ENCODE measurements around the gene BRSK1.
"Not testable (repeated sequence)": the region's sequence is repeated elsewhere in the genome, so short reads cannot be mapped to it uniquely, and the experiment has no call there.

Gene BRSK1

GRCh38 chr19:55320844-55321419 is 37.1 kb downstream of the BRSK1 start:
- H3K4me3 ChIP-seq (ENCODE audit: low read depth, low read length) = no peak overlapping the region
- TF ChIP-seq CTCF (IDR thresholded peaks at IDR 0.05; ENCODE audit: low read depth, low read length, missing control alignments) = no peak
- DNase-seq (ENCODE audit: low read depth) = no peak

GRCh38 chr19:55321466-55322137 is 37.8 kb downstream of the BRSK1 start:
- TF ChIP-seq CTCF (IDR thresholded peaks at IDR 0.05; ENCODE audit: low read depth, low read length, missing control alignments) = no peak
- no peak overlapping the region for H3K4me3 ChIP-seq (ENCODE audit: low read depth, low read length)
- DNase-seq (ENCODE audit: low read depth) = no peak

GRCh38 chr19:55322204-55322885 is 38.5 kb downstream of the BRSK1 start:
- no peak for DNase-seq (ENCODE audit: low read depth)
- no peak for TF ChIP-seq CTCF (IDR thresholded peaks at IDR 0.05; ENCODE audit: low read depth, low read length, missing control alignments)

GRCh38 chr19:55324662-55325061 is 40.9 kb downstream of the BRSK1 start:
- no peak for DNase-seq (ENCODE audit: low read depth)
- H3K4me3 ChIP-seq (ENCODE audit: low read depth, low read length) = no peak overlapping the region; the same call in 1 of the 2 replicates
- TF ChIP-seq CTCF (IDR thresholded peaks at IDR 0.05; ENCODE audit: low read depth, low read length, missing control alignments) = no peak

More at GRCh38 chr19:55322204-55322885, 38.5 kb downstream of the BRSK1 start:
- H3K4me3 ChIP-seq (ENCODE audit: low read depth, low read length) = no peak overlapping the region

GRCh38 chr19:55325172-55325571 is 41.4 kb downstream of the BRSK1 start, which contains the start of gene TMEM150B:
Gene TMEM150B, minus strand, starts transcription at chr19:55325341. Its CDS starts 4,305 bp downstream, at chr19:55321036.
- no peak within 1 kb of the TSS; the same call in 1 of the 2 replicates for H3K4me3 ChIP-seq (ENCODE audit: low read depth, low read length)
- no peak for DNase-seq (ENCODE audit: low read depth)
- TF ChIP-seq CTCF (IDR thresholded peaks at IDR 0.05; ENCODE audit: low read depth, low read length, missing control alignments) = no peak

DNA sequence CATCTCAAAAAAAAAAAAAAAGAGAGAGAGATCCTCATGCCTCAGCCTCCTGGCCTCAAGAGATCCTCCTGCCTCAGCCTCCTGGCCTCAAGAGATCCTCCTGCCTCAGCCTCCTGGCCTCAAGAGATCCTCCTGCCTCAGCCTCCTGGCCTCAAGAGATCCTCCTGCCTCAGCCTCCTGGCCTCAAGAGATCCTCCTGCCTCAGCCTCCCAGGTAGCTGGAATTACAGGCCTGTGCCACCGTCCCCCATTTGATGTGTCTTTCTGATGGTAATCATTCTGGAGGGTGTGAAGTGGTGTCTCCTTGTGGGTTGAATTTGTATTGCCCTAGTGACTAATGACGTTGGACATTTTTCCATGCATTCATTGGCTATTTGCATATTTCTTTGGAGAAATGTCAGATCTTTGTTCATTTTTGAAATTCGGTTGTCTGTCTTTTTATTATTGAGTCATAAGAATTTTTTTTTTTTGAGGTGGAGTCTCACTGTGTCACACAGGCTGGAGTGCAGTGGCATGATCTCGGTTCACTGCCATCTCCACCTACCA is 45.0 kb downstream of the BRSK1 start:
- H3K4me3 ChIP-seq (ENCODE audit: low read depth, low read length); DNase-seq (ENCODE audit: low read depth): not testable (repeated sequence)

DNA sequence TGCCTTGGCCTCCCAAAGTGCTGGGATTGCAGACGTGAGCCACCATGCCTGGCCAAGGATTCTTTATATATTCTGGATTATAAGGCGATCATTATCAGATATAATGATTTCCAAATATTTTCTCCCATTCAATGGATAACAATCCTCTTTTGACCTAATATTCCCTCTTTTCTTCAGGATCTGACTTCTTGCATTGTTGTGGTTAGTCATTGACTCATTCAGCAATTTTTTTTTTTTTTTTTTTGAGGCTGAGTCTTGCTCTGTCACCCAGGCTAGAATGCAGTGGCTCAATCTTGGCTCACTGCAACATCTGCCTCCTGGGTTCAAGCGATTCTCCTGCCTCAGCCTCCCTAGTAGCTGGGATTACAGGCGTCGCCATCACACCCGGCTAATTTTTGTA is 46.0 kb downstream of the BRSK1 start:
- not testable (repeated sequence) for DNase-seq (ENCODE audit: low read depth); H3K4me3 ChIP-seq (ENCODE audit: low read depth, low read length)

All from GM12864 (cell line).